Measurements from ENCODE around the gene GPLD1. TPM values are rescaled to one million over a fixed set of nuclear protein-coding genes. Genes with fewer than 3 reads are reported as not detected.

GPLD1 gene
- total and polyA plus RNA-seq, 2 donors = 1.3 to 7.7 TPM

- Histone ChIP-seq H3K4me3 (ENCODE audit: low read length in 2 of 2) (no peak overlapping the region), H3K9me3 (ENCODE audit: control insufficient read depth in 2 of 2, insufficient read depth in 1 of 2, low read length in 1 of 2) (no peaks in the 10 kb centered on the region), H3K27ac (ENCODE audit: low read depth in 1 of 2, low read length in 1 of 2) (peak overlapping the region in 1 of 2 donors; percentile 50), H3K4me1 (ENCODE audit: control insufficient read depth in 2 of 2, insufficient read depth in 2 of 2, low read length in 2 of 2) (peaks cover 5 to 16% of the 10 kb centered on the region in 2 donors), H3K27me3 (ENCODE audit: control insufficient read depth in 2 of 2, insufficient read depth in 1 of 2, low read length in 1 of 2) (no peaks in the 10 kb centered on the region), H3K36me3 (ENCODE audit: control insufficient read depth in 2 of 2, insufficient read depth in 2 of 2, low read length in 1 of 2) (peaks cover 0 to 4% of the 10 kb centered on the region in 2 donors)
- DNase-seq (ENCODE audit: low read depth in 6 of 9, low spot score in 9 of 9) = peak; percentile 24 to 84 (median 47)
- 68% methylated on average over 3 of the region's 3 CpGs for WGBS
Observed at GRCh38 chr6:24439858-24440539, 49.4 kb downstream of the GPLD1 start.

DNA sequence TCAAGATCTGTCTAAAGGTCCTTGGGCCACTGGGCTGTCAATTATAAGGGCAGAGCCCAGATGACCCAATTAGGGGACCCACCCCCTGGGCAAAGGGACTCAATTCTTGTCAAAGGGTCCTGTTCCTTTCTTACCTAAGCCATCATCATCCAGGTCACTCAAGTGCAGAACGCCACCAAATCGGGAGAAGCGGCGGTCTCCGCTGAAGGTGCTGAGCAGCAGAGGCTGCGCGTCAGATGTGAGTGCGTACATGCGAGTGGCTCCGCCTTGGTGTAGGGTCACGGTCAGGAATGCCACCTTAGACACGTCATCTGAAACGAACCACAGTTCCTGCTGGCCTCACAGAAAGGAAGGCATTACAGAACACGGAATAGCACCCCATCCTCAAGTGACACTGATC is 52.4 kb downstream of the GPLD1 start:
- H3K9me3 ChIP-seq (ENCODE audit: control insufficient read depth in 2 of 2, insufficient read depth in 1 of 2, low read length in 1 of 2) = no peaks in the 10 kb centered on the region
- DNase-seq (ENCODE audit: low read depth in 6 of 9, low spot score in 9 of 9) = no peak
- 92% methylated on average over 14 of the region's 14 CpGs for WGBS
- no peak overlapping the region for H3K27ac ChIP-seq (ENCODE audit: low read depth in 1 of 2, low read length in 1 of 2)
- peaks cover 0 to 4% of the 10 kb centered on the region in 2 donors for H3K36me3 ChIP-seq (ENCODE audit: control insufficient read depth in 2 of 2, insufficient read depth in 2 of 2, low read length in 1 of 2)
- H3K27me3 ChIP-seq (ENCODE audit: control insufficient read depth in 2 of 2, insufficient read depth in 1 of 2, low read length in 1 of 2) = no peaks in the 10 kb centered on the region
- peaks cover 5 to 16% of the 10 kb centered on the region in 2 donors for H3K4me1 ChIP-seq (ENCODE audit: control insufficient read depth in 2 of 2, insufficient read depth in 2 of 2, low read length in 2 of 2)
- no peak overlapping the region for H3K4me3 ChIP-seq (ENCODE audit: low read length in 2 of 2)

GRCh38 chr6:24432611-24433010 is 56.8 kb downstream of the GPLD1 start:
- H3K9me3 ChIP-seq (ENCODE audit: control insufficient read depth in 2 of 2, insufficient read depth in 1 of 2, low read length in 1 of 2) = no peaks in the 10 kb centered on the region
- DNase-seq (ENCODE audit: low read depth in 6 of 9, low spot score in 9 of 9) = no peak
- no peak overlapping the region for H3K4me3 ChIP-seq (ENCODE audit: low read length in 2 of 2)
- peaks cover 5 to 7% of the 10 kb centered on the region in 2 donors for H3K36me3 ChIP-seq (ENCODE audit: control insufficient read depth in 2 of 2, insufficient read depth in 2 of 2, low read length in 1 of 2)
- WGBS = 97% methylated on average over 9 of the region's 9 CpGs
- no peaks in the 10 kb centered on the region for H3K27me3 ChIP-seq (ENCODE audit: control insufficient read depth in 2 of 2, insufficient read depth in 1 of 2, low read length in 1 of 2)
- no peaks in the 10 kb centered on the region for H3K4me1 ChIP-seq (ENCODE audit: control insufficient read depth in 2 of 2, insufficient read depth in 2 of 2, low read length in 2 of 2)
- no peak overlapping the region for H3K27ac ChIP-seq (ENCODE audit: low read depth in 1 of 2, low read length in 1 of 2)

- no peaks in the 10 kb centered on the region for H3K4me1 ChIP-seq (ENCODE audit: control insufficient read depth in 2 of 2, insufficient read depth in 2 of 2, low read length in 2 of 2)
- WGBS = 88% methylated on average over 1 of the region's 1 CpG
- H3K9me3 ChIP-seq (ENCODE audit: control insufficient read depth in 2 of 2, insufficient read depth in 1 of 2, low read length in 1 of 2) = no peaks in the 10 kb centered on the region
- peak; percentile 14 to 67 (median 34) for DNase-seq (ENCODE audit: low read depth in 6 of 9, low spot score in 9 of 9)
- no peaks in the 10 kb centered on the region for H3K27me3 ChIP-seq (ENCODE audit: control insufficient read depth in 2 of 2, insufficient read depth in 1 of 2, low read length in 1 of 2)
- no peak overlapping the region for H3K4me3 ChIP-seq (ENCODE audit: low read length in 2 of 2)
- peaks cover 5 to 10% of the 10 kb centered on the region in 2 donors for H3K36me3 ChIP-seq (ENCODE audit: control insufficient read depth in 2 of 2, insufficient read depth in 2 of 2, low read length in 1 of 2)
- no peak overlapping the region for H3K27ac ChIP-seq (ENCODE audit: low read depth in 1 of 2, low read length in 1 of 2)
Observed at GRCh38 chr6:24431045-24431451, 58.3 kb downstream of the GPLD1 start.

DNA sequence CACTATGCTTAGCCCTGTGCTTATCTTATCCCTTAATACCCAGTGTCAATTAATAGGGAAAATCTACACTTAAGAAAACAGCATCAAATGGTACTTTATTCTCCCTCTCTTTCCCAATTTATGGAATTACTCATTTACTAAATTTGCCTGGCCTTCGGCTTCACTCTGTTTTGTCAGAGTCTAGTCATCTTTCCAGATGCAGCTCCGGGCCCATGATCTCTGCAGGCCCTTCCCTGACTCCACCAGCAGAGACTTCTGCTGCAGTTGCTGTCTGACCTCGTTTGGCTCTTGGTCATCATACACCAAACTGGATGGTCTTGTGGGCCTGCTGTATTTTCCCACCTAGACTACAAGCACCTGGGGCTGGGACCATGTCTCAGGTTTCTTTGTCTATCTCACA is 59.3 kb downstream of the GPLD1 start:
- Histone ChIP-seq H3K4me1 (ENCODE audit: control insufficient read depth in 2 of 2, insufficient read depth in 2 of 2, low read length in 2 of 2) (no peaks in the 10 kb centered on the region), H3K9me3 (ENCODE audit: control insufficient read depth in 2 of 2, insufficient read depth in 1 of 2, low read length in 1 of 2) (no peaks in the 10 kb centered on the region), H3K27me3 (ENCODE audit: control insufficient read depth in 2 of 2, insufficient read depth in 1 of 2, low read length in 1 of 2) (no peaks in the 10 kb centered on the region), H3K27ac (ENCODE audit: low read depth in 1 of 2, low read length in 1 of 2) (no peak overlapping the region), H3K4me3 (ENCODE audit: low read length in 2 of 2) (no peak overlapping the region), H3K36me3 (ENCODE audit: control insufficient read depth in 2 of 2, insufficient read depth in 2 of 2, low read length in 1 of 2) (peaks cover 5 to 13% of the 10 kb centered on the region in 2 donors)
- WGBS = 93% methylated on average over 3 of the region's 3 CpGs
- DNase-seq (ENCODE audit: low read depth in 6 of 9, low spot score in 9 of 9) = no peak

- 78% methylated on average over 3 of the region's 3 CpGs for WGBS
- Histone ChIP-seq H3K9me3 (ENCODE audit: control insufficient read depth in 2 of 2, insufficient read depth in 1 of 2, low read length in 1 of 2) (no peaks in the 10 kb centered on the region), H3K27ac (ENCODE audit: low read depth in 1 of 2, low read length in 1 of 2) (peak overlapping the region in 1 of 2 donors; percentile 11), H3K36me3 (ENCODE audit: control insufficient read depth in 2 of 2, insufficient read depth in 2 of 2, low read length in 1 of 2) (peaks cover 8 to 22% of the 10 kb centered on the region in 2 donors), H3K4me3 (ENCODE audit: low read length in 2 of 2) (no peak overlapping the region), H3K4me1 (ENCODE audit: control insufficient read depth in 2 of 2, insufficient read depth in 2 of 2, low read length in 2 of 2) (no peaks in the 10 kb centered on the region), H3K27me3 (ENCODE audit: control insufficient read depth in 2 of 2, insufficient read depth in 1 of 2, low read length in 1 of 2) (no peaks in the 10 kb centered on the region)
- DNase-seq (ENCODE audit: low read depth in 6 of 9, low spot score in 9 of 9) = no peak
Observed at GRCh38 chr6:24429146-24429545, 60.2 kb downstream of the GPLD1 start.

DNA sequence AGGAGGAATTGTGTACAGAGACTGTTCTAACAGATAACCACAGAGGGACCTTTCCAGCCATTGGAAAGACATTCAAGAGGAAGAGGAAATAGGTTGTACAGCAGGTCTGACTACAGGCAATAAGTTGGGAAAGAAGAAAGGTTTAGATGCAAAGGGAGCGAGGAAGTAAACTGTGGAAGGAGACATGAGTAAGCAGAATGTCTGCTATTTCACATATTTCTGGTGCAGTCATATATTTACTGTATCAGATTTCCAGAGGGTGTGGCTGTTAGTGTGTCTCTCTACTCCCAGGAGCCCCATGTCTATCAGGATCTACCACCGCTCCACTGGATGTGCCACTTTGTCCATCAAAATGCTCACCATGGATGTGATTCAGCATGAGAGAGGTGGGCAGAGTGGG is 60.8 kb downstream of the GPLD1 start:
- Histone ChIP-seq H3K36me3 (ENCODE audit: control insufficient read depth in 2 of 2, insufficient read depth in 2 of 2, low read length in 1 of 2) (peaks cover 8 to 26% of the 10 kb centered on the region in 2 donors), H3K9me3 (ENCODE audit: control insufficient read depth in 2 of 2, insufficient read depth in 1 of 2, low read length in 1 of 2) (no peaks in the 10 kb centered on the region), H3K27me3 (ENCODE audit: control insufficient read depth in 2 of 2, insufficient read depth in 1 of 2, low read length in 1 of 2) (no peaks in the 10 kb centered on the region), H3K4me1 (ENCODE audit: control insufficient read depth in 2 of 2, insufficient read depth in 2 of 2, low read length in 2 of 2) (no peaks in the 10 kb centered on the region), H3K4me3 (ENCODE audit: low read length in 2 of 2) (no peak overlapping the region), H3K27ac (ENCODE audit: low read depth in 1 of 2, low read length in 1 of 2) (no peak overlapping the region)
- WGBS = 97% methylated on average over 2 of the region's 2 CpGs
- DNase-seq (ENCODE audit: low read depth in 6 of 9, low spot score in 9 of 9) = no peak

- Histone ChIP-seq H3K4me1 (ENCODE audit: control insufficient read depth in 2 of 2, insufficient read depth in 2 of 2, low read length in 2 of 2) (no peaks in the 10 kb centered on the region), H3K27ac (ENCODE audit: low read depth in 1 of 2, low read length in 1 of 2) (no peak overlapping the region), H3K27me3 (ENCODE audit: control insufficient read depth in 2 of 2, insufficient read depth in 1 of 2, low read length in 1 of 2) (no peaks in the 10 kb centered on the region), H3K36me3 (ENCODE audit: control insufficient read depth in 2 of 2, insufficient read depth in 2 of 2, low read length in 1 of 2) (peaks cover 8 to 37% of the 10 kb centered on the region in 2 donors), H3K9me3 (ENCODE audit: control insufficient read depth in 2 of 2, insufficient read depth in 1 of 2, low read length in 1 of 2) (no peaks in the 10 kb centered on the region), H3K4me3 (ENCODE audit: low read length in 2 of 2) (no peak overlapping the region)
- WGBS = 97% methylated on average over 10 of the region's 10 CpGs
- no peak for DNase-seq (ENCODE audit: low read depth in 6 of 9, low spot score in 9 of 9)
Observed at GRCh38 chr6:24426729-24427446, 62.5 kb downstream of the GPLD1 start.

DNA sequence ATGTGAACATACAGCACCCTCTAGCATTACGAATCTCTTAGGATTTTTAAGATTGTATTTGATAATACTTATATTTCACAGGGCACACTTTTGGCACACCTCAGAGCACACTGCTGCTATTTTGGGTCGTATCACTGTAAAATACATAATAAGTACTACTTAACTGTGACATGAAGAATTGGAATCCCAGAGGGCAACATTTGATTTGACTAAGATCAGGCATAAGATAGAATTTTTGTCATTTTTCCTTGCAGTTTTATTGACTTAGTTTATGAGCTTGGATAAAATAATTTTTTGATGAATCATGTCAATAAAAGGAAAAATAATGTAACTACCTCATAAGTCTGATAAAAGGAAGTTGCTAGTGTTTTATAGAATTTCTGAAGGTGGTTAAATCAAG is 64.3 kb downstream of the GPLD1 start:
- H3K4me3 ChIP-seq (ENCODE audit: low read length in 2 of 2) = no peak overlapping the region
- H3K27me3 ChIP-seq (ENCODE audit: control insufficient read depth in 2 of 2, insufficient read depth in 1 of 2, low read length in 1 of 2) = no peaks in the 10 kb centered on the region
- no peak for DNase-seq (ENCODE audit: low read depth in 6 of 9, low spot score in 9 of 9)
- H3K9me3 ChIP-seq (ENCODE audit: control insufficient read depth in 2 of 2, insufficient read depth in 1 of 2, low read length in 1 of 2) = no peaks in the 10 kb centered on the region
- H3K36me3 ChIP-seq (ENCODE audit: control insufficient read depth in 2 of 2, insufficient read depth in 2 of 2, low read length in 1 of 2) = peaks cover 8 to 42% of the 10 kb centered on the region in 2 donors
- H3K27ac ChIP-seq (ENCODE audit: low read depth in 1 of 2, low read length in 1 of 2) = no peak overlapping the region
- 96% methylated on average over 2 of the region's 2 CpGs for WGBS
- H3K4me1 ChIP-seq (ENCODE audit: control insufficient read depth in 2 of 2, insufficient read depth in 2 of 2, low read length in 2 of 2) = no peaks in the 10 kb centered on the region

All from thymus (tissue), 11 donors.